ENCODE results near the gene FDX1. TPM values are rescaled to one million over a fixed set of nuclear protein-coding genes. Genes with fewer than 3 reads are reported as not detected.

Gene FDX1
- total and polyA plus RNA-seq, 2 of the 8 experiments (the other 6 are each of a cell fraction or from before 2014, with no cell fraction given), result 3.7 to 9.6 TPM

- DNase-seq (ENCODE audit: low read depth in 1 of 2, low spot score in 2 of 2), result peak; percentile 17 to 65
- POLR2A ChIA-PET (ENCODE audit: partially characterized antibody), result no interaction called here
- WGBS, 2 experiments (ENCODE audit: extremely low coverage in 1 of 2, insufficient coverage in 1 of 2, insufficient read length in 1 of 2, insufficient replicate concordance in 2 of 2, low coverage in 1 of 2, low lambda C conversion rate in 2 of 2, missing lambda C conversion rate in 1 of 2), result 47% methylated on average over 6 of the region's 6 CpGs; no CpG with 5 or more reads in 1 of the 2 experiments
These were observed 33.4 kb downstream of the FDX1 start for GRCh38 chr11:110463153-110463552.

More at GRCh38 chr11:110463153-110463552, 33.4 kb downstream of the FDX1 start:
- Histone ChIP-seq H3K18ac (ENCODE audit: extremely low read depth, low read length) (no peak overlapping the region), H3K79me2 (ENCODE audit: control insufficient read depth in 1 of 2, insufficient read depth in 2 of 2, low read length in 2 of 2) (no peaks in the 10 kb centered on the region), H3K23ac (ENCODE audit: insufficient read length) (no peak overlapping the region), H3K23me2 (ENCODE audit: low read depth, low read length) (no peaks in the 10 kb centered on the region), H3K4ac (replicated peaks; ENCODE audit: insufficient read length, low read depth, low read length) (no peak overlapping the region), H3K27ac (ENCODE audit: low read depth, low read length) (no peak overlapping the region), H3K14ac (ENCODE audit: insufficient read length) (no peak overlapping the region), H2BK5ac (ENCODE audit: low read depth, low read length) (no peak overlapping the region), H2BK15ac (ENCODE audit: low read length) (no peak overlapping the region), H4K8ac (ENCODE audit: extremely low read depth, insufficient read depth, low read length) (no peak overlapping the region), H3K79me1 (ENCODE audit: low read depth, low read length) (no peaks in the 10 kb centered on the region), H3K9me3 (ENCODE audit: insufficient read depth in 2 of 2, low read depth in 1 of 2, low read length in 1 of 2) (no peaks in the 10 kb centered on the region), H3K56ac (replicated peaks; ENCODE audit: insufficient read length, low read depth, low read length) (no peak overlapping the region), H3K4me3 (ENCODE audit: extremely low read depth in 1 of 4, insufficient read depth in 2 of 4, low read depth in 3 of 4, low read length in 4 of 4) (no peak overlapping the region), H3K4me1 (replicated peaks in 1 of 4; ENCODE audit: control insufficient read depth in 3 of 4, insufficient read depth in 4 of 4, low read length in 3 of 4) (no peaks in the 10 kb centered on the region), H3K36me3 (ENCODE audit: control insufficient read depth in 2 of 4, insufficient read depth in 4 of 4, low read length in 3 of 4) (no peaks in the 10 kb centered on the region), H3K27me3 (replicated peaks in 1 of 4; ENCODE audit: control insufficient read depth in 3 of 4, extremely low read depth in 1 of 4, insufficient read depth in 3 of 4, low read length in 3 of 4) (no peaks in the 10 kb centered on the region), H4K91ac (replicated peaks; ENCODE audit: insufficient read length, low read length) (no peak overlapping the region), H2AK5ac (ENCODE audit: low read depth, low read length) (no peak overlapping the region), H4K5ac (ENCODE audit: insufficient read length, low read depth, low read length) (no peak overlapping the region), H4K20me1 (replicated peaks in 1 of 2; ENCODE audit: control insufficient read depth in 1 of 2, insufficient read depth in 2 of 2, low read length in 2 of 2) (no peaks in the 10 kb centered on the region), H2BK12ac (ENCODE audit: low read depth, low read length) (no peak overlapping the region), H2BK20ac (ENCODE audit: low read length) (no peak overlapping the region), H3K4me2 (ENCODE audit: insufficient read depth in 1 of 2, low read depth in 2 of 2, low read length in 2 of 2) (no peak overlapping the region), H2BK120ac (replicated peaks; ENCODE audit: low read depth, low read length) (no peak overlapping the region), H3K9ac (replicated peaks in 1 of 4; ENCODE audit: extremely low read depth in 1 of 4, low read depth in 3 of 4, low read length in 3 of 4) (no peak overlapping the region), H2AFZ (ENCODE audit: low read length) (no peak overlapping the region)
- TF ChIP-seq RAD21 (IDR thresholded peaks at IDR 0.05 in 1 of 2, conservative IDR thresholded peaks at IDR 0.05 in 1 of 2; ENCODE audit: low read depth in 2 of 2, low read length in 2 of 2) (peak; percentile 82 to 87), TEAD4 (IDR thresholded peaks at IDR 0.05; ENCODE audit: low read depth, low read length) (no peak), CREB1 (IDR thresholded peaks at IDR 0.05) (0 out of 2 replicates have a peak, but pooled peaks have one; percentile 54), POLR2A (IDR thresholded peaks at IDR 0.05; ENCODE audit: control extremely low read depth in 1 of 2, low read depth in 2 of 2, low read length in 2 of 2) (no peak), MAX (IDR thresholded peaks at IDR 0.05) (0 out of 2 replicates have a peak, but pooled peaks have one; percentile 11), SUZ12 (IDR thresholded peaks at IDR 0.05; ENCODE audit: low read length) (no peak)
- TF ChIP-seq, protein P1, sequence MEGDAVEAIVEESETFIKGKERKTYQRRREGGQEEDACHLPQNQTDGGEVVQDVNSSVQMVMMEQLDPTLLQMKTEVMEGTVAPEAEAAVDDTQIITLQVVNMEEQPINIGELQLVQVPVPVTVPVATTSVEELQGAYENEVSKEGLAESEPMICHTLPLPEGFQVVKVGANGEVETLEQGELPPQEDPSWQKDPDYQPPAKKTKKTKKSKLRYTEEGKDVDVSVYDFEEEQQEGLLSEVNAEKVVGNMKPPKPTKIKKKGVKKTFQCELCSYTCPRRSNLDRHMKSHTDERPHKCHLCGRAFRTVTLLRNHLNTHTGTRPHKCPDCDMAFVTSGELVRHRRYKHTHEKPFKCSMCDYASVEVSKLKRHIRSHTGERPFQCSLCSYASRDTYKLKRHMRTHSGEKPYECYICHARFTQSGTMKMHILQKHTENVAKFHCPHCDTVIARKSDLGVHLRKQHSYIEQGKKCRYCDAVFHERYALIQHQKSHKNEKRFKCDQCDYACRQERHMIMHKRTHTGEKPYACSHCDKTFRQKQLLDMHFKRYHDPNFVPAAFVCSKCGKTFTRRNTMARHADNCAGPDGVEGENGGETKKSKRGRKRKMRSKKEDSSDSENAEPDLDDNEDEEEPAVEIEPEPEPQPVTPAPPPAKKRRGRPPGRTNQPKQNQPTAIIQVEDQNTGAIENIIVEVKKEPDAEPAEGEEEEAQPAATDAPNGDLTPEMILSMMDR (IDR thresholded peaks at IDR 0.05; ENCODE audit: control extremely low read depth in 1 of 3, insufficient read depth in 1 of 3, low read depth in 1 of 3, low read length in 3 of 3), result peak; percentile 63 to 80 (median 76)
- FAIRE-seq, result no peak
- CTCF ChIA-PET (ENCODE audit: partially characterized antibody), result interaction anchor here (0.5 to 4.7 kb wide), 17 partner anchors 9 to 974 kb away, joined by 3 to 39 read pairs (median 3); partner anchors contain the start of gene FDX1
